Omental fat pad (tissue), 4 donors: ENCODE measurements around the gene MICAL1. TPM values are rescaled to one million over a fixed set of nuclear protein-coding genes. Genes with fewer than 3 reads are reported as not detected.

ENCODE experiments used
- ATAC-seq: fragments of 150-250 bp; one replicate; pipeline ENCODE4 v1.9.1; 2016; ENCODE audit warnings: mild to moderate bottlenecking, moderate library complexity; ENCODE audit not compliant: low FRiP score
- DNase-seq: peaks from one replicate; pipeline ENCODE4 v3.0.0-alpha.2; 2019; ENCODE audit warnings: low spot score
- total RNA-seq, 4 donors: library from RNA; depleted of rRNA; stranded (reverse); fragments of >200 nt; gene quantifications; one replicate each; pipeline ENCODE4 v1.1.0, GENCODE V29; 2016
- TF ChIP-seq, protein P1 (sequence below), 3 donors: fragments of 450-650 bp; IDR thresholded peaks; one replicate each; pipeline ENCODE4 v1.5.1; 2016 to 2017; ENCODE audit warnings: antibody characterized with exemption in 3 of 3, mild to moderate bottlenecking in 3 of 3, moderate library complexity in 2 of 3

The MICAL1 gene
- total RNA-seq, 4 donors from 2014 or later: 14.0 to 48.7 (median 30.2) TPM

DNA sequence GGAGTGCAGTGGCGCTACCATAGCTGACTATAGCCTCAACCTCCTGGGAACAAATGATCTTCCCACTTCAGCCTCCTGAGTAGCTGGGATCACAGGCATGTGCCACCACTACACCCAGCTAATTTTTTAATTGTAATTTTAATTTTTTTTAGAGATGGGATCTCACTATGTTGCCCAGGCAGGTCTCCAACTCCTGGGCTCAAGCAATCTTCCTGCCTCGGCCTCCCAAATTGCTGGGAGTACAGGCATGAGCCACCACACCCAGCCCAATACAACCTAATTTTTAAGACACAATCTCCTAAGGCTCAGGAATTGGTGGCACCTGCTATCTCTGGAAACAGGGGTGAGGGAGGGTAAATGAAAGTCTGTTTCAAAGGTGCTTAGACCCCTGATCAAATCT lies 21.6 kb upstream of the MICAL1 start:
- DNase-seq: no peak
- TF ChIP-seq, protein P1, sequence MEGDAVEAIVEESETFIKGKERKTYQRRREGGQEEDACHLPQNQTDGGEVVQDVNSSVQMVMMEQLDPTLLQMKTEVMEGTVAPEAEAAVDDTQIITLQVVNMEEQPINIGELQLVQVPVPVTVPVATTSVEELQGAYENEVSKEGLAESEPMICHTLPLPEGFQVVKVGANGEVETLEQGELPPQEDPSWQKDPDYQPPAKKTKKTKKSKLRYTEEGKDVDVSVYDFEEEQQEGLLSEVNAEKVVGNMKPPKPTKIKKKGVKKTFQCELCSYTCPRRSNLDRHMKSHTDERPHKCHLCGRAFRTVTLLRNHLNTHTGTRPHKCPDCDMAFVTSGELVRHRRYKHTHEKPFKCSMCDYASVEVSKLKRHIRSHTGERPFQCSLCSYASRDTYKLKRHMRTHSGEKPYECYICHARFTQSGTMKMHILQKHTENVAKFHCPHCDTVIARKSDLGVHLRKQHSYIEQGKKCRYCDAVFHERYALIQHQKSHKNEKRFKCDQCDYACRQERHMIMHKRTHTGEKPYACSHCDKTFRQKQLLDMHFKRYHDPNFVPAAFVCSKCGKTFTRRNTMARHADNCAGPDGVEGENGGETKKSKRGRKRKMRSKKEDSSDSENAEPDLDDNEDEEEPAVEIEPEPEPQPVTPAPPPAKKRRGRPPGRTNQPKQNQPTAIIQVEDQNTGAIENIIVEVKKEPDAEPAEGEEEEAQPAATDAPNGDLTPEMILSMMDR (IDR thresholded peaks at IDR 0.05): no peak
- ATAC-seq: no peak

DNA sequence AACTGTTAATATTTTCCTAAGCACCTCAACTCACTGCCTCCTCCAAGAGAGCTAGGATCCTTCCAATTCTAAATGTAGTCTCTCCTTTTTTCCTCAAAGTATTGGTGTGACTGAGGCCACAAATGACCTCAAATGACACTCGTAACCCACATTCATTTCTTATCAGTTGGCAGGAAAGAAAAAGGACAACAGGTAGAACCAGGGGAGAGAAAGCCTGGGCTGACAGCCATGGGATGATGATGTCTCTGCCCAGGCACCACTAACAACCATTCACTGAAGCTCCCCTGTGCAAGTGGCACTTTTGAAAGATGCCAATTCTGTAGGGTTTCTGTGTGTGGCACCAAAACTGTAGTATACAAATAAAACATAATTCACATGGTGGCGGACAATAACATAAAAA lies 20.1 kb upstream of the MICAL1 start:
- no peak for DNase-seq

DNA sequence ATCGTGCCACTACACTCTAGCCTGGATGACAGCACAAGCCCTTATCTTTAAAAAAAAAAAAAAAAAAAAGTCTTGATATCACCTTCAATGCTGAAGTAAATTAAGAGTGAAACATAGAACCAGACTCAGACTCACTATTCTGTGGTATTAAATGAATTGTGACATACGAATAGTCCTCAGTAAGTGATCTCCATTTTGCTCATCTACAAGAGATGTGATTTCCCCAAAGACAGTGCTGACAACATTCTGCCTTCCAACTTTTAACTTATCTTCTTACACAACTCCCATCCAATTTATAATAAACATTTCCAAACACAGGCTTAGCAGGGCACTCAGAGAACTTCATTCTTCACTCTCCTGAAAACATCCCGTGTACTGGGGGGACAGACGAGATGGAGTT lies 19.4 kb upstream of the MICAL1 start:
- DNase-seq (no peak), ATAC-seq (no peak)
- TF ChIP-seq, protein P1 (IDR thresholded peaks at IDR 0.05): no peak

More for the DNA sequence above, 20.1 kb upstream of the MICAL1 start:
- no peak for ATAC-seq
- TF ChIP-seq, protein P1 (IDR thresholded peaks at IDR 0.05): no peak

DNA sequence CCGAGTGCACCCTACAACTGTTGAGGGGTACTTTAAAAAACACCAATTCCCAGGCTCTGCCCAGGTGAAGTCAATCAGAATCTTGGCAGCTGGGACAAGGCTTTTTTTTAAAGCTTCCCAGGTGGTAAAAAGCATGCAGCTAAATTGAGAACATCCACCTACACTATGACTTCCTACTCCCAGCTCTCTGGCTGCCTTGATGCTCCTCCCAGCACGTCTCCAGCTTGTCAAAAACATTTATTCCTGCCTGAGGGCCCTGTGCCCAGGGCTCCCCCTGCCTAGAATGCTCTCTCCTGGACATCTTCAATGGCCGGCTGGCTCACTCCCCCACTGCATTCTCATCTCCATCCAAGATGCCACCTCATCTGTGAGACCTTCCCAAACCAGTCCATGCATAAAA lies 17.5 kb upstream of the MICAL1 start:
- peak; percentile 30 for ATAC-seq
- no peak for DNase-seq
- TF ChIP-seq, protein P1 (IDR thresholded peaks at IDR 0.05): no peak

DNA sequence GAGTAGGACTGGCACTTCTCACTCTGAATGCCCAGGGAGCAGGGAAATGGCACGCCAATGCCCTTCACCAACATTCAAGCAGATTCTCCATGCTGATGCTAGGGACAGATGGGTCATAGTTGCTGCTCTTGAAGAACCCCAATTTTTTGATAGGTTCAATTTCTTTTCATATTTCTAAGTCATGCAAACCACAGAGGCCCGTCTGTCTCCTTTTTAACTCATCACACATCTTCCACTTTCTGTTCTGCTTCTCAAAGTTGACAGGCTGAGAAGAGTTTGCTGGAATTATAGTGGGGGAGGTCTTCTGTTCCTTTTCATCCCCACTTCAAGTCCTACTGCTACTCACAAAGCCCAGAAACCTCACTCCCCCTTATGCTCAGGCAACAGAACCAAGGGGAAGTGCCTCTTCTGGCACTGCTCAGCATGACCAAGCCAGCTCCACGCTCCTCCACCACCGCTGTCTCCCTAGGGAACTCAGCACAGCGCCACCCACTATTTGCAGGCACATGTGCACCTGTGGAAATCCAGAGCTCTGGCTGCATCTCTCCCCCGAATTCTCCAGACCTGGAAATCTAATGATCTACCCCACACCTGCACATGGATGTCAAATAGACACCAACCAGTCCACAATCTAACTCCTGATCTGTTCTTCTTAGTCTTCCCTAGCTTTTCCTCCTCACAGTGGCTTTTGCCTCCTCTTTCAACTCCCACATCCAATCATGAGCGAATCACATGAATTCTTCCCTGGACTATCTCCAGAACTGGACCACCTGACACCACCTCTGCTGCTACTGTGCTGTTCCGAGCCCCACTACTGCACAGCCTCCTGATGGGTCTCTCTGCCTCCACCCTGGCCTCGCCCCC lies 16.8 kb upstream of the MICAL1 start:
- no peak for DNase-seq
- no peak for ATAC-seq
- TF ChIP-seq, protein P1 (IDR thresholded peaks at IDR 0.05): no peak

DNA sequence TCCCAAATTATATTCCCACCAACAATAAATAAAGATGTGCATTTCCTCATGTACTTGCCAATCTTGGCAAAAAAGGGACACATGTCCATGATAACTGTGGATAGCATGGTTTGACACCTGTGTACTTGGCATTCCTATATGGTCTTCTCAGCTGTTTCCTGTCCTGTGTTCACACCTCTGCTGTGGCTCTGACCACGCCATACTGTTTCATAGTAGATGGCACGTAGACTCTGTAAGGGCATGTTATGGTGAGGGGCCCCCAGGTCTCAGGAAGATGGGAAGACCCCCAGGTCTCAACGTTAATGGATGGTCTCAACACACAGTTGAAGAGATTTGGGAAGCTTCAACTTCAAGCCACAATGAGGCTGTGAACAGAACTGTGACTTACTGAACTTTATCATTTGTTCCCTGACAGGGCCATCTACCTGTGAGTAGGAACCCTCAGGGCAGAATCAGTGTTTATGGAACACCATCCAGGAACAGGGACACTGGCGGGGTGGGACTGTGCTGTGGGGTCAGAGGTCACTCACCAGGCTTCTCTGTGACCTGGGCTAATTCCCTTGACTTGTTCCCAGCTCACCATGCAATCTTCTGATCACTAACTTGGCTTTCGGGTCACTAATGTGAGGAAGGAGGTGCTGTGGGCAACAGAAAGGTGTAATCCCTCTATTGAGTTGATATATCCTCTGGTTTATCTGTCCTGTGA lies 15.7 kb upstream of the MICAL1 start:
- ATAC-seq (no peak), DNase-seq (no peak)
- TF ChIP-seq, protein P1 (IDR thresholded peaks at IDR 0.05): no peak
